H1 (cell line): ENCODE measurements around the gene ZBTB44. TPM values are rescaled to one million over a fixed set of nuclear protein-coding genes. Genes with fewer than 3 reads are reported as not detected.
A peak's percentile ranks its signal among the peaks of the same experiment; 100 is the strongest.

Source experiments
- CTCF ChIA-PET: fragments of 300-600 bp; sonication (Branson Sonifier 250); formaldehyde crosslinking; loops from one replicate; lab custom pipeline; 2021; ENCODE audit not compliant: partially characterized antibody; lab: Charles Lee
- POLR2A ChIA-PET: fragments of 300-600 bp; sonication (Branson Sonifier 250); formaldehyde crosslinking; loops from one replicate; lab custom pipeline; 2021; ENCODE audit warnings: inconsistent platforms; ENCODE audit not compliant: partially characterized antibody; lab: Charles Lee
- DNase-seq, 2 experiments: peaks; one replicate each; pipeline versions ENCODE4 v3.0.0 to v3.0.0-alpha.2; 2010 to 2022; ENCODE audit warnings: low spot score in 2 of 2, low read depth in 1 of 2, mixed read lengths in 1 of 2
- FAIRE-seq: peaks from 2 replicates; lab custom pipeline; 2011; peaks lifted over from hg19 to GRCh38; lab: Jason Lieb, UNC
- H2AFZ ChIP-seq: 2 replicates; pipeline ENCODE4 v1.8.1; 2012; ENCODE audit warnings: low read length, inconsistent platforms
- H2AK5ac ChIP-seq: 2 replicates; pipeline ENCODE4 v1.6.1; 2013; ENCODE audit warnings: low read depth, low read length
- H2BK120ac ChIP-seq: replicated peaks from 2 replicates; pipeline ENCODE3; 2013; ENCODE audit warnings: low read depth, low read length, inconsistent platforms
- H2BK12ac ChIP-seq: 2 replicates; pipeline ENCODE4 v1.6.1; 2013; ENCODE audit warnings: low read depth, low read length
- H2BK15ac ChIP-seq: 2 replicates; pipeline ENCODE4 v1.6.1; 2013; ENCODE audit warnings: low read length
- H2BK20ac ChIP-seq: 2 replicates; pipeline ENCODE4 v1.6.1; 2013; ENCODE audit warnings: low read length
- H2BK5ac ChIP-seq: 2 replicates; pipeline ENCODE4 v1.6.1; 2013; ENCODE audit warnings: low read depth, low read length
- H3K14ac ChIP-seq: 2 replicates; pipeline ENCODE4 v1.6.1; 2013; ENCODE audit warnings: inconsistent platforms; ENCODE audit not compliant: insufficient read length
- H3K18ac ChIP-seq: 2 replicates; pipeline ENCODE4 v1.6.1; 2013; ENCODE audit warnings: low read length; ENCODE audit errors: extremely low read depth
- H3K23ac ChIP-seq: 2 replicates; pipeline ENCODE4 v1.6.1; 2013; ENCODE audit warnings: inconsistent platforms; ENCODE audit not compliant: insufficient read length
- H3K23me2 ChIP-seq: 2 replicates; pipeline ENCODE4 v1.6.1; 2013; ENCODE audit warnings: low read depth, low read length
- H3K27ac ChIP-seq: 2 replicates; pipeline ENCODE4 v1.6.1; 2011; ENCODE audit warnings: low read depth, low read length, inconsistent platforms
- H3K27me3 ChIP-seq, 4 experiments: replicated peaks in 1 of 4; 1 replicate in 1 of 4; 2 replicates in 3 of 4; pipeline versions ENCODE4 v1.6.1 to v1.8.1; 2011 to 2013; ENCODE audit warnings: low read length in 3 of 4, mild to moderate bottlenecking in 3 of 4, inconsistent platforms in 2 of 4, mixed read lengths in 2 of 4, moderate library complexity in 1 of 4; ENCODE audit not compliant: control insufficient read depth in 3 of 4, insufficient read depth in 3 of 4; ENCODE audit errors: extremely low read depth in 1 of 4
- H3K36me3 ChIP-seq, 4 experiments: 2 replicates each; pipeline versions ENCODE4 v1.6.1 to v1.8.1; 2011 to 2013; ENCODE audit warnings: mild to moderate bottlenecking in 4 of 4, low read length in 3 of 4, moderate library complexity in 2 of 4, control low read depth in 1 of 4, inconsistent platforms in 1 of 4; ENCODE audit not compliant: insufficient read depth in 4 of 4, control insufficient read depth in 2 of 4
- H3K4ac ChIP-seq: replicated peaks from 2 replicates; pipeline ENCODE3; 2013; ENCODE audit warnings: low read length, low read depth, mixed read lengths, inconsistent platforms; ENCODE audit not compliant: insufficient read length
- H3K4me1 ChIP-seq, 4 experiments: replicated peaks in 1 of 4; 1 replicate in 1 of 4; 2 replicates in 3 of 4; pipeline versions ENCODE4 v1.6.1 to v1.8.1; 2011 to 2013; ENCODE audit warnings: low read length in 3 of 4, inconsistent platforms in 2 of 4, mixed read lengths in 1 of 4; ENCODE audit not compliant: insufficient read depth in 4 of 4, control insufficient read depth in 3 of 4
- H3K4me2 ChIP-seq, 2 experiments: 2 replicates each; pipeline versions ENCODE4 v1.6.1 to v1.8.1; 2011 to 2013; ENCODE audit warnings: low read depth in 2 of 2, low read length in 2 of 2, control low read depth in 1 of 2, inconsistent platforms in 1 of 2, mild to moderate bottlenecking in 1 of 2; ENCODE audit not compliant: insufficient read depth in 1 of 2
- H3K4me3 ChIP-seq, 4 experiments: fragments of 200-600, 300-600 bp in 1 of 4; sonication (generic), shearing (Covaris generic), sonication (Bioruptor Twin) in 1 of 4; 2 replicates each; pipeline versions ENCODE4 v1.5.1 to v1.8.1; 2011 to 2016; ENCODE audit warnings: low read length in 4 of 4, low read depth in 3 of 4, control low read depth in 2 of 4, inconsistent platforms in 2 of 4, mild to moderate bottlenecking in 2 of 4, mixed read lengths in 1 of 4, moderate library complexity in 1 of 4; ENCODE audit not compliant: insufficient read depth in 2 of 4; ENCODE audit errors: extremely low read depth in 1 of 4
- H3K56ac ChIP-seq: replicated peaks from 2 replicates; pipeline ENCODE3; 2013; ENCODE audit warnings: low read depth, mild to moderate bottlenecking, mixed read lengths, low read length, inconsistent platforms; ENCODE audit not compliant: insufficient read length
- H3K79me1 ChIP-seq: 2 replicates; pipeline ENCODE4 v1.6.1; 2013; ENCODE audit warnings: low read depth, low read length, control low read depth
- H3K79me2 ChIP-seq, 2 experiments: 2 replicates each; pipeline versions ENCODE4 v1.6.1 to v1.8.1; 2012 to 2013; ENCODE audit warnings: low read length in 2 of 2, mild to moderate bottlenecking in 2 of 2, inconsistent platforms in 1 of 2; ENCODE audit not compliant: insufficient read depth in 2 of 2, control insufficient read depth in 1 of 2
- H3K9ac ChIP-seq, 4 experiments: replicated peaks in 1 of 4; 1 replicate in 1 of 4; 2 replicates in 3 of 4; pipeline versions ENCODE4 v1.6.1 to v1.8.1; 2011 to 2013; ENCODE audit warnings: low read depth in 3 of 4, low read length in 3 of 4, control low read depth in 2 of 4, mild to moderate bottlenecking in 2 of 4, moderate library complexity in 2 of 4, inconsistent platforms in 1 of 4; ENCODE audit errors: extremely low read depth in 1 of 4
- H3K9me3 ChIP-seq, 2 experiments: 2 replicates each; pipeline versions ENCODE4 v1.6.1 to v1.8.1; 2012 to 2013; ENCODE audit warnings: mild to moderate bottlenecking in 2 of 2, moderate library complexity in 2 of 2, control low read depth in 1 of 2, inconsistent platforms in 1 of 2, low read depth in 1 of 2, low read length in 1 of 2, mixed read lengths in 1 of 2; ENCODE audit not compliant: insufficient read depth in 2 of 2
- H4K20me1 ChIP-seq, 2 experiments: replicated peaks in 1 of 2; 2 replicates each; pipeline versions ENCODE3 to v1.8.1; 2011 to 2013; ENCODE audit warnings: inconsistent platforms in 2 of 2, low read length in 2 of 2, mild to moderate bottlenecking in 1 of 2; ENCODE audit not compliant: insufficient read depth in 2 of 2, control insufficient read depth in 1 of 2
- H4K5ac ChIP-seq: 2 replicates; pipeline ENCODE4 v1.6.1; 2013; ENCODE audit warnings: low read length, low read depth, mixed read lengths, inconsistent platforms; ENCODE audit not compliant: insufficient read length
- H4K8ac ChIP-seq: 2 replicates; pipeline ENCODE4 v1.8.0; 2013; ENCODE audit warnings: mild to moderate bottlenecking, moderate library complexity, low read length, inconsistent platforms; ENCODE audit not compliant: insufficient read depth; ENCODE audit errors: extremely low read depth
- H4K91ac ChIP-seq: replicated peaks from 2 replicates; pipeline ENCODE3; 2013; ENCODE audit warnings: low read length, mixed read lengths, inconsistent platforms; ENCODE audit not compliant: insufficient read length
- KDM1A ChIP-seq: fragments of 200-600, 300-600 bp; sonication (generic); IDR thresholded peaks from 2 replicates; pipeline ENCODE4 v1.7.1; 2016; ENCODE audit warnings: mild to moderate bottlenecking, low read length, borderline replicate concordance
- WGBS, 2 experiments: shearing (Covaris generic) in 1 of 2; methylation state at CpG; one replicate each; pipeline versions ENCODE4 v1.1.6 to v1.1.7; 2013 to 2015; ENCODE audit warnings: low lambda C conversion rate in 2 of 2, mixed read lengths in 2 of 2, inconsistent platforms in 1 of 2, low coverage in 1 of 2, missing lambda C conversion rate in 1 of 2; ENCODE audit not compliant: insufficient replicate concordance in 2 of 2, insufficient coverage in 1 of 2, insufficient read length in 1 of 2; ENCODE audit errors: extremely low coverage in 1 of 2, missing lambda C conversion rate in 1 of 2; 5-methylcytosine and 5-hydroxymethylcytosine counted together
- polyA plus RNA-seq, 7 experiments: library from polyadenylated mRNA; depleted of rRNA in 3 of 7; stranded (reverse) in 5 of 7; unstranded in 2 of 7; fragments of >200 nt in 5 of 7; fragments of 200-250 nt in 2 of 7; gene quantifications; 1 replicate in 5 of 7; 2 replicates in 1 of 7; 4 replicates in 1 of 7; pipeline versions ENCODE4 v1.2.1 to v1.2.3, GENCODE V29; 2011 to 2013; ENCODE audit warnings: missing spikeins in 2 of 7, mixed read lengths in 2 of 7
- total RNA-seq: library from RNA; stranded (reverse); fragmentation: NEBNext Ultra II Directional; extraction: Animal tissue kit (Norgen Biotek cat#: 25700); gene quantifications from 2 replicates; pipeline ENCODE4 v1.2.1, GENCODE V29; 2021

ZBTB44 gene
- total and polyA plus RNA-seq, 2 of the 8 experiments (the other 6 are each of a cell fraction or from before 2014, with no cell fraction given): 37.2 to 158 TPM

GRCh38 chr11:130209128-130209932 is 105.4 kb downstream of the ZBTB44 start:
- peaks cover 0 to 4% (median 1%) of the 10 kb centered on the region in 4 experiments; a peak in 5 of 7 replicates for H3K4me1 ChIP-seq
- no peak overlapping the region for H2BK12ac ChIP-seq
- POLR2A ChIA-PET: interaction anchor here (1.3 to 3.1 kb wide), 2 partner anchors 8 to 10 kb away, joined by 3 to 13 read pairs; no protein-coding TSS in a partner anchor
- no peak overlapping the region for H2BK120ac ChIP-seq
- DNase-seq (peak in 1 of 2 experiments; percentile 44), FAIRE-seq (no peak)
- no peak overlapping the region for H4K5ac ChIP-seq
- H3K23me2 ChIP-seq: no peaks in the 10 kb centered on the region
- no peak overlapping the region for H3K4me3 ChIP-seq
- no peak overlapping the region for H3K18ac ChIP-seq
- no peak overlapping the region for H3K9ac ChIP-seq
- no peak overlapping the region for H3K23ac ChIP-seq
- no peak overlapping the region for H2BK20ac ChIP-seq
- H4K8ac ChIP-seq: no peak overlapping the region; the same call in 1 of the 2 replicates
- CTCF ChIA-PET: interaction anchor here (1.0 to 1.8 kb wide), 2 partner anchors 9 to 224 kb away, joined by 3 to 4 read pairs; no protein-coding TSS in a partner anchor
- H3K4ac ChIP-seq: no peak overlapping the region
- no peaks in the 10 kb centered on the region for H3K79me2 ChIP-seq
- H3K56ac ChIP-seq: no peak overlapping the region
- H3K36me3 ChIP-seq: no peaks in the 10 kb centered on the region; a peak in 1 of 8 replicates
- no peak overlapping the region for H2BK15ac ChIP-seq
- no peaks in the 10 kb centered on the region for H3K79me1 ChIP-seq
- no peak overlapping the region for H3K4me2 ChIP-seq
- no peaks in the 10 kb centered on the region for H3K9me3 ChIP-seq
- no peaks in the 10 kb centered on the region for H3K27me3 ChIP-seq
- no peak overlapping the region for H2BK5ac ChIP-seq
- 92% methylated on average over 44 of the region's 53 CpGs; no CpG with 5 or more reads in 1 of the 2 experiments for WGBS, 2 experiments
- H4K20me1 ChIP-seq: peaks cover 0 to 3% of the 10 kb centered on the region in 2 experiments
- no peak overlapping the region for H2AK5ac ChIP-seq
- no peak overlapping the region for H4K91ac ChIP-seq
- H3K14ac ChIP-seq: no peak overlapping the region
- no peak overlapping the region for H3K27ac ChIP-seq
- no peak overlapping the region for H2AFZ ChIP-seq
- TF ChIP-seq KDM1A: no peak
